ENCODE results near the gene CGB5. TPM values are rescaled to one million over a fixed set of nuclear protein-coding genes. Genes with fewer than 3 reads are reported as not detected.

Gene CGB5
- total RNA-seq, 1 donor from 2014 or later, result not detected

DNA sequence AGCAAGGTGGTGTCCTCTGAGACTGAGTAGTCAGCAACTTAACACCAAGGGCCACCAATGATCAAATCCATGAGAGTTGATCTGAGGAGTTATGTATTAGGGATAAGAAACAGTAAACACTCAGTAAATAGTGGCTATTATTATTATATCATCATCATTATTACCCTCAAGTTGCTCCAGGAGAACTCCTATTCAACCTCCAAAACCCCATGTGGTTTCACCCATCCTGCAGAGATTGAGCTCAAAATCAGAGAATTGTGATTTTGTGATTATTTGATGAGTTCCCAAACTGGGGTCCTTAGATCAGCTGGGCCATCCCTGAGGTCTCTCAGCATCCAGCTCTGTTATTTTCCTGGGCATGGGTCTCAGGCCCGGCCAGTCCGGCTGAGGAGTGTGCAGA lies 17.4 kb downstream of the CGB5 start:
- Mint-ChIP-seq H3K4me1 (ENCODE audit: low read depth) (peaks cover 8% of the 10 kb centered on the region), H3K27ac (no peak overlapping the region), H3K9me3 (ENCODE audit: low read depth) (no peaks in the 10 kb centered on the region), H3K27me3 (peaks cover 65% of the 10 kb centered on the region), H3K4me3 (ENCODE audit: low read depth) (no peak overlapping the region), H3K36me3 (ENCODE audit: insufficient read depth) (no peaks in the 10 kb centered on the region)
- TF ChIP-seq, protein P1, sequence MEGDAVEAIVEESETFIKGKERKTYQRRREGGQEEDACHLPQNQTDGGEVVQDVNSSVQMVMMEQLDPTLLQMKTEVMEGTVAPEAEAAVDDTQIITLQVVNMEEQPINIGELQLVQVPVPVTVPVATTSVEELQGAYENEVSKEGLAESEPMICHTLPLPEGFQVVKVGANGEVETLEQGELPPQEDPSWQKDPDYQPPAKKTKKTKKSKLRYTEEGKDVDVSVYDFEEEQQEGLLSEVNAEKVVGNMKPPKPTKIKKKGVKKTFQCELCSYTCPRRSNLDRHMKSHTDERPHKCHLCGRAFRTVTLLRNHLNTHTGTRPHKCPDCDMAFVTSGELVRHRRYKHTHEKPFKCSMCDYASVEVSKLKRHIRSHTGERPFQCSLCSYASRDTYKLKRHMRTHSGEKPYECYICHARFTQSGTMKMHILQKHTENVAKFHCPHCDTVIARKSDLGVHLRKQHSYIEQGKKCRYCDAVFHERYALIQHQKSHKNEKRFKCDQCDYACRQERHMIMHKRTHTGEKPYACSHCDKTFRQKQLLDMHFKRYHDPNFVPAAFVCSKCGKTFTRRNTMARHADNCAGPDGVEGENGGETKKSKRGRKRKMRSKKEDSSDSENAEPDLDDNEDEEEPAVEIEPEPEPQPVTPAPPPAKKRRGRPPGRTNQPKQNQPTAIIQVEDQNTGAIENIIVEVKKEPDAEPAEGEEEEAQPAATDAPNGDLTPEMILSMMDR (IDR thresholded peaks at IDR 0.05; ENCODE audit: unreplicated experiment), result no peak
- DNase-seq (ENCODE audit: low spot score, unreplicated experiment), result no peak

DNA sequence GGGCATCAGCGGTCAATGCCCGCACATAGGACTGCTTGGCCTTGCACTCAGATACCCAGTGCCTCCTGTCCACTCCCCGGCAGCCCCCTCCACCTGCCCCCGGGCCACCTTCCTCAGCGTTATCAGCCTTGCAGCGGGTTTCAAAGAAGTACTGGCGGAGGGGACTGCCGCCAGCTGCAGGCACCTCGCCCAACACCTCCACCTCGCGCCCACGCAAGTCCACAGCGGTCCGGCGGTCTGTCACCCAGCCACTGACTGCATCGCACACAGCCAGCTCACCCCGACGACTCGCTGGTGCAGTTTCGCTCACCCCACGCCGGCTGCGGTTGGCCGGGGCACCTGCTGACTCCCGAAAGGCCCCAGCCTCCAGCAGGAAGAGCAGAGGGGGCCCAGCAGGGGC lies 17.8 kb downstream of the CGB5 start:
- Mint-ChIP-seq H3K4me3 (ENCODE audit: low read depth) (no peak overlapping the region), H3K27me3 (peaks cover 65% of the 10 kb centered on the region), H3K9me3 (ENCODE audit: low read depth) (no peaks in the 10 kb centered on the region), H3K36me3 (ENCODE audit: insufficient read depth) (no peaks in the 10 kb centered on the region), H3K4me1 (ENCODE audit: low read depth) (peaks cover 8% of the 10 kb centered on the region), H3K27ac (no peak overlapping the region)
- TF ChIP-seq, protein P1 (IDR thresholded peaks at IDR 0.05; ENCODE audit: unreplicated experiment), result no peak
- no peak for DNase-seq (ENCODE audit: low spot score, unreplicated experiment)

DNA sequence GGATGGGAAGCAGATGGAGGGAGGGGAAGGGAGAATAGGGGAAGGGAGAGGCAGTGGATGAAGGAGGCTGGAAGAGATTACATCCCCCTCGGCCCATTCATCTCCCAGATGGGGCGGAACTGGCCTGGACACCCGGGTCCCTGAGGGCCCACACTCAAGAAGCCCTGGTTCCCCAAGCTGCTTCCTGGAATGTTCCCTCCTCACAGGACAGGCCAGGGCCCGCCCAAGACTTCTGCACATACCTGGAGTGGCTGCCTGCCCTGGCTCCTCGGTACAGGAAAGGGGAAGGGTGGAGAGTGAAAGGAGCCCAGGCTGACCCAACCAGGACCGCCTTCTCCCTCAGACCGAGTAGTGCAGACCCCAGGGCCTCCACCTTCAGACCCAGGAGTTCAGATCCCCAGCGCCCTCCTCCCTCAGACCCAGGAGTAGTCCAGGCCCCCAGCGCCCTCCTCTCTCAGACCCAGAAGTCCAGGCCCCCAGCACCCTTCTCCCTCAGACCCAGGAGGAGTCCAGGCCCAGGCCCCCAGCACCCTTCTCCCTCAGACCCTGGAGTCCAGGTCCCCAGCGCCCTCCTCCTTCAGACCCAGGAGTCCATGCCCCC lies 20.5 kb downstream of the CGB5 start:
- peaks cover 61% of the 10 kb centered on the region for H3K27me3 Mint-ChIP-seq
- TF ChIP-seq, protein P1 (IDR thresholded peaks at IDR 0.05; ENCODE audit: unreplicated experiment), result no peak
- no peaks in the 10 kb centered on the region for H3K36me3 Mint-ChIP-seq (ENCODE audit: insufficient read depth)
- peaks cover 4% of the 10 kb centered on the region for H3K4me1 Mint-ChIP-seq (ENCODE audit: low read depth)
- H3K4me3 Mint-ChIP-seq (ENCODE audit: low read depth), result peak overlapping the region; percentile 41
- DNase-seq (ENCODE audit: low spot score, unreplicated experiment), result no peak
- no peaks in the 10 kb centered on the region for H3K9me3 Mint-ChIP-seq (ENCODE audit: low read depth)
- no peak overlapping the region for H3K27ac Mint-ChIP-seq

DNA sequence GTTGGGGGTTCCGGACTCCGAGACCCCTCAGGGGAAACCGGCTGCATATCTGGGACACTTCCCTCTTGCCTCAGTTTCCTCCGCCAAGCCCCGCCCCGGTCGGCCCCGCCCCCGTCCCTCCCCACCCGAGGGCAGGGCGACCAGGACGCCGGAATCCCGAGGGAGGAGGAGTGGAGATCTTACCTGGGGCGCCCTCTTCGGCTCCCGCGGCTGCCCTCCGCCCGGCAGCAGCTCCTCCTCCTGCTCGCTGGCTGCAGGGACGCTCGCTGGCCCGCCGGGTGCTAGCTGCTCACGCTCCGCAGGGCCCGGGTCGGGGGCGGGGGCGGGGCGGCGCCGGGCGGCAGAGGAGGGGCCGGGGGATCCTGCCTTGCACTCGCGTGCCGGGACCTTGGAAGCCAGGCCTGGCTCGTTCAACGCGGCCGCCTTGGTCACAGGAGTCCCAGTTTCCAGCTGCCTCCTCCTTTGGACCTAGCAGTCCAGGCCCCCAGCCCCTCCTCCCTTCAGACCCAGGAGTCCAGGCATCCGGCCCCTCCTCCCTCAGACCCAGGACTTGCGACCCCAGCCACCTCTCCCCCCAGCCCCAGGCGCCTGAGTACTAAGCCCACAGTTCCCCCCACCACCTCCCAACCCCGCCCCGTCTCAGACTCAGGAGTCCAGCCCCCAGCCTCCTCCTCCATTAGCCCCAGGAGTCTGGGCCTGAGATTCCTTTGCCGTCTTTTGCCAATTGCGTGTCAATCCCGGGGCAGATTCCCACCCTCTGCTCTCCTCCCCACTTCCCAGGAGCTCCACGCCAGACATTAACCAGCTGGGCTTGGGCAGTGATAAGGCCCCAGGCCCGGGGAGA lies 21.3 kb downstream of the CGB5 start, which contains the start of gene NTF4:
Gene NTF4 (minus strand): TSS at position 51 of the 844 bp plus-strand sequence. CDS start 2,821 bp downstream, outside the sequence.
- Mint-ChIP-seq H3K9me3 (ENCODE audit: low read depth) (peaks cover 3% of the 10 kb centered on the region), H3K27ac (no peak within 1 kb of the TSS), H3K4me1 (ENCODE audit: low read depth) (peaks cover 4% of the 10 kb centered on the region), H3K27me3 (peaks cover 61% of the 10 kb centered on the region), H3K4me3 (ENCODE audit: low read depth) (peak within 1 kb of the TSS; percentile 41), H3K36me3 (ENCODE audit: insufficient read depth) (no peaks in the 10 kb centered on the region)
- peak; percentile 61 for DNase-seq (ENCODE audit: low spot score, unreplicated experiment)
- TF ChIP-seq, protein P1 (IDR thresholded peaks at IDR 0.05; ENCODE audit: unreplicated experiment), result no peak

DNA sequence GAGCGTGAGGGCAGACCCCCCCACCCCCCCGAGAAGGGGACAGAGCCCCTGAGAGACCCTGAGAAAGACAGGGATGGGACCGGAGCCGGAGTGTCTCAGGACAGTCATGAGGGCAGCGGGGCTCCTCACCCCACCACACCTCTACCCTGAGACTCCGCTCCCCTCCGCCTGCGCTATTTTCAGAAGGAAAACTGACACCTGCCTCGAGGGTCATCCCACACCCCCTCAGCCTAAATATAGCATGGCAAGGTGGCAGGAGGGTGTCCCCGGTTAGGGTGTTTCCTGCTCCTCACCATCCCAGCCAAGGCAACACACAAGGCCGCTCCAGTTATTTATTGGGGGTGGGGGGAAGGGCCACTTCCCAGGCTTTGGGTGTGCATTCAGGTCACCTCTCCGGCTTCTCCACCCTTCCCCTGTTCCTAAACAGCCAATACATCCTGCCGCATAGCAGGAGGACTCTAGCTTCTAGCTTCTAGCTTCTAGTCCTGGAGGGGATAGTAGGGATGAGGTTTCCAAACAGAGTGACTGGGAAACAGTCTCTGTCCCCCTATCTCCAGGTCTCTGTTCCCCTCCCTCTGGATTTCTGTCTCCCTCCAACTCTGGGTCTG lies 22.4 kb downstream of the CGB5 start:
- TF ChIP-seq, protein P1 (IDR thresholded peaks at IDR 0.05; ENCODE audit: unreplicated experiment), result no peak
- H3K27me3 Mint-ChIP-seq, result peaks cover 61% of the 10 kb centered on the region
- no peak overlapping the region for H3K27ac Mint-ChIP-seq
- peaks cover 4% of the 10 kb centered on the region for H3K4me1 Mint-ChIP-seq (ENCODE audit: low read depth)
- no peaks in the 10 kb centered on the region for H3K36me3 Mint-ChIP-seq (ENCODE audit: insufficient read depth)
- peaks cover 8% of the 10 kb centered on the region for H3K9me3 Mint-ChIP-seq (ENCODE audit: low read depth)
- H3K4me3 Mint-ChIP-seq (ENCODE audit: low read depth), result no peak overlapping the region
- no peak for DNase-seq (ENCODE audit: low spot score, unreplicated experiment)
